H9 (cell line): ENCODE results near the gene TRIP11. TPM values are rescaled to one million over a fixed set of nuclear protein-coding genes. Genes with fewer than 3 reads are reported as not detected.

Source experiments
- DNase-seq: peaks from one replicate; pipeline ENCODE4 v3.0.0-alpha.2; 2017
- H2AFZ ChIP-seq: one replicate; pipeline ENCODE4 v1.6.1; 2013; ENCODE audit warnings: mild to moderate bottlenecking, low read length, control low read depth, moderate library complexity
- H2AK5ac ChIP-seq: 2 replicates; pipeline ENCODE4 v1.6.1; 2013; ENCODE audit warnings: low read length, control low read depth, mixed read lengths; ENCODE audit not compliant: insufficient read length
- H2BK120ac ChIP-seq: one replicate; pipeline ENCODE4 v1.6.1; 2013; ENCODE audit warnings: low read depth, mild to moderate bottlenecking, low read length, control low read depth, inconsistent platforms; ENCODE audit not compliant: poor library complexity, severe bottlenecking
- H2BK12ac ChIP-seq: 2 replicates; pipeline ENCODE4 v1.6.1; 2013; ENCODE audit warnings: low read length, control low read depth, mixed read lengths, low read depth; ENCODE audit not compliant: insufficient read length
- H2BK15ac ChIP-seq: 2 replicates; pipeline ENCODE4 v1.6.1; 2013; ENCODE audit warnings: low read depth, low read length, control low read depth
- H2BK20ac ChIP-seq: one replicate; pipeline ENCODE4 v1.6.1; 2013; ENCODE audit warnings: low read depth, mild to moderate bottlenecking, low read length, control low read depth, inconsistent platforms; ENCODE audit not compliant: poor library complexity, severe bottlenecking
- H2BK5ac ChIP-seq: 2 replicates; pipeline ENCODE4 v1.6.1; 2013; ENCODE audit warnings: low read length, control low read depth, mixed read lengths; ENCODE audit not compliant: insufficient read length
- H3K14ac ChIP-seq: 2 replicates; pipeline ENCODE4 v1.6.1; 2013; ENCODE audit warnings: low read length, control low read depth; ENCODE audit not compliant: insufficient read depth
- H3K18ac ChIP-seq: 2 replicates; pipeline ENCODE4 v1.6.1; 2013; ENCODE audit warnings: low read depth, mild to moderate bottlenecking, mixed read lengths, low read length, control low read depth; ENCODE audit not compliant: insufficient read length
- H3K23ac ChIP-seq: 2 replicates; pipeline ENCODE4 v1.6.1; 2013; ENCODE audit warnings: low read length, control low read depth, mixed read lengths, low read depth; ENCODE audit not compliant: insufficient read length
- H3K23me2 ChIP-seq: 2 replicates; pipeline ENCODE4 v1.6.1; 2013; ENCODE audit warnings: low read depth, mild to moderate bottlenecking, mixed read lengths, low read length, control low read depth; ENCODE audit not compliant: insufficient read length, poor library complexity, severe bottlenecking
- H3K27ac ChIP-seq: 2 replicates; pipeline ENCODE4 v1.5.1; 2013; ENCODE audit warnings: low read length, control low read depth, mixed read lengths, low read depth; ENCODE audit not compliant: insufficient read length
- H3K27me3 ChIP-seq: 2 replicates; pipeline ENCODE4 v1.6.1; 2013; ENCODE audit warnings: low read length, control low read depth, inconsistent platforms; ENCODE audit not compliant: insufficient read depth
- H3K4ac ChIP-seq: 2 replicates; pipeline ENCODE4 v1.6.1; 2013; ENCODE audit warnings: low read depth, mild to moderate bottlenecking, control low read depth, inconsistent platforms, low read length, moderate library complexity
- H3K4me1 ChIP-seq: 2 replicates; pipeline ENCODE4 v1.6.1; 2013; ENCODE audit warnings: low read length, control low read depth, inconsistent platforms; ENCODE audit not compliant: insufficient read depth
- H3K4me2 ChIP-seq: 2 replicates; pipeline ENCODE4 v1.6.1; 2013; ENCODE audit warnings: low read length, control low read depth, mixed read lengths; ENCODE audit not compliant: insufficient read length, insufficient read depth
- H3K56ac ChIP-seq: 2 replicates; pipeline ENCODE4 v1.6.1; 2013; ENCODE audit warnings: low read depth, mild to moderate bottlenecking, mixed read lengths, low read length, control low read depth; ENCODE audit not compliant: insufficient read length
- H3K79me1 ChIP-seq: 2 replicates; pipeline ENCODE4 v1.6.1; 2013; ENCODE audit warnings: low read depth, mild to moderate bottlenecking, moderate library complexity, low read length, control low read depth, inconsistent platforms; ENCODE audit not compliant: insufficient read depth, poor library complexity, severe bottlenecking
- H3K79me2 ChIP-seq: 2 replicates; pipeline ENCODE4 v1.6.1; 2013; ENCODE audit warnings: low read length, control low read depth, inconsistent platforms; ENCODE audit not compliant: insufficient read depth
- H3K9ac ChIP-seq: 2 replicates; pipeline ENCODE4 v1.6.1; 2013; ENCODE audit warnings: low read length, control low read depth, mixed read lengths; ENCODE audit not compliant: insufficient read length; ENCODE audit errors: extremely low read depth
- H3K9me3 ChIP-seq: one replicate; pipeline ENCODE4 v1.6.1; 2013; ENCODE audit warnings: low read depth, low read length, inconsistent platforms; ENCODE audit not compliant: control insufficient read depth
- H3T11ph ChIP-seq: one replicate; pipeline ENCODE4 v1.6.1; 2013; ENCODE audit warnings: mild to moderate bottlenecking, low read length, control low read depth, inconsistent platforms
- H4K20me1 ChIP-seq: one replicate; pipeline ENCODE4 v1.6.1; 2013; ENCODE audit not compliant: control insufficient read depth, insufficient read length, insufficient read depth
- H4K5ac ChIP-seq: 2 replicates; pipeline ENCODE4 v1.6.1; 2013; ENCODE audit warnings: low read depth, mild to moderate bottlenecking, mixed read lengths, low read length, control low read depth; ENCODE audit not compliant: insufficient read length
- H4K8ac ChIP-seq: replicated peaks from 2 replicates; pipeline ENCODE4 v1.6.1; 2013; ENCODE audit warnings: low read length, control low read depth, mixed read lengths, low read depth; ENCODE audit not compliant: insufficient read length
- H4K91ac ChIP-seq: 2 replicates; pipeline ENCODE4 v1.6.1; 2013; ENCODE audit warnings: low read depth, mild to moderate bottlenecking, moderate library complexity, mixed read lengths, low read length, control low read depth; ENCODE audit not compliant: insufficient read length
- H3K27ac Mint-ChIP-seq, 3 experiments: 2 replicates in 2 of 3; 3 replicates in 1 of 3; pipeline ENCODE4 v1.8.0; 2020 to 2021; ENCODE audit warnings: mixed read lengths in 3 of 3, mild to moderate bottlenecking in 1 of 3, moderate library complexity in 1 of 3
- H3K27me3 Mint-ChIP-seq: 2 replicates; pipeline ENCODE4 v1.8.0; 2021; ENCODE audit warnings: low read depth, mild to moderate bottlenecking, moderate library complexity, mixed read lengths
- H3K36me3 Mint-ChIP-seq, 3 experiments: 2 replicates in 2 of 3; 3 replicates in 1 of 3; pipeline ENCODE4 v1.8.0; 2020 to 2021; ENCODE audit warnings: low read depth in 3 of 3, mixed read lengths in 3 of 3; ENCODE audit not compliant: insufficient read depth in 1 of 3
- H3K4me1 Mint-ChIP-seq, 2 experiments: 2 replicates each; pipeline ENCODE4 v1.8.0; 2020; ENCODE audit warnings: mixed read lengths in 2 of 2
- H3K4me3 Mint-ChIP-seq, 2 experiments: 2 replicates in 1 of 2; 3 replicates in 1 of 2; pipeline ENCODE4 v1.8.0; 2020 to 2021; ENCODE audit warnings: mild to moderate bottlenecking in 2 of 2, mixed read lengths in 2 of 2, moderate library complexity in 1 of 2
- H3K9me3 Mint-ChIP-seq, 2 experiments: 2 replicates in 1 of 2; 3 replicates in 1 of 2; pipeline ENCODE4 v1.8.0; 2020; ENCODE audit warnings: mild to moderate bottlenecking in 2 of 2, mixed read lengths in 2 of 2, moderate library complexity in 1 of 2
- WGBS: extraction: QIAGEN DNeasy Blood & Tissue Kit; methylation state at CpG from one replicate; pipeline ENCODE4 v1.1.7; 2013; ENCODE audit warnings: missing lambda C conversion rate, low lambda C conversion rate, mixed read lengths; ENCODE audit not compliant: insufficient read length; ENCODE audit errors: extremely low coverage; 5-methylcytosine and 5-hydroxymethylcytosine counted together
- total RNA-seq: library from RNA; stranded (reverse); gene quantifications from 2 replicates; pipeline ENCODE4 v1.2.1, GENCODE V29; 2021
- TF ChIP-seq, protein P1 (sequence below): fragments of 200-600 bp; sonication (generic); conservative IDR thresholded peaks from 3 replicates; pipeline ENCODE4 v1.8.0; 2021; ENCODE audit warnings: antibody characterized with exemption, mild to moderate bottlenecking

TRIP11 gene
- total RNA-seq, 1 experiment from 2014 or later: 33.5 TPM

DNA sequence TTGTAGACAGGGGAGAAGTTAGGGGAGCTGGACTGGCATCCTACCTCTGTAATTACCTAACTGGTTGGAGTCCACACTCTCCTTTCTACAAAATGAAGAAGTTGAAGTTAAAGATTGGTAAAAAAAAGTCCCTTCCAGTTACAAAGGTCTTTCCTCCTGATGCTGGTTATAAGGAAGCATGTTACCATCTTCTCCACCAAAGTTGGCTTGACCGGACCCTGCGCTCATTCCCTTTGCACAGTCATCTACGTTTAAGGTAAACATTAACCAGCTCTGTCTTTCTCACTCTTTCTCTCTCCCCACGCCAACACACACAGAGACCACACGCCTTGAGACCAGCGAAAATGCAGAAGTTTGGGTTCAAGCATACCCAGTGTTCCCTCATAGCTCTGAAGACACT is 104.3 kb downstream of the TRIP11 start:
- Histone ChIP-seq H3T11ph (no peak overlapping the region), H3K23me2 (no peaks in the 10 kb centered on the region), H3K4me2 (no peak overlapping the region), H2BK5ac (no peak overlapping the region), H3K79me1 (no peaks in the 10 kb centered on the region), H3K9me3 (no peaks in the 10 kb centered on the region), H2AFZ (no peak overlapping the region), H4K91ac (no peak overlapping the region), H3K27ac (no peak overlapping the region), H3K18ac (no peak overlapping the region), H2BK15ac (no peak overlapping the region), H2BK120ac (no peak overlapping the region), H3K56ac (no peak overlapping the region), H3K27me3 (no peaks in the 10 kb centered on the region), H4K5ac (no peak overlapping the region), H3K4me1 (0 out of 2 replicates have a peak, but pooled peaks cover 3% of the 10 kb centered on the region), H4K8ac (no peak overlapping the region), H3K79me2 (no peaks in the 10 kb centered on the region), H3K14ac (no peak overlapping the region), H3K23ac (no peak overlapping the region), H3K4ac (no peak overlapping the region), H2AK5ac (no peak overlapping the region), H2BK20ac (no peak overlapping the region), H2BK12ac (no peak overlapping the region), H3K9ac (no peak overlapping the region), H4K20me1 (no peaks in the 10 kb centered on the region)
- no CpG with 5 or more reads among the region's 6 CpGs for WGBS
- Mint-ChIP-seq H3K27ac (no peak overlapping the region), H3K27me3 (no peaks in the 10 kb centered on the region), H3K36me3 (no peaks in the 10 kb centered on the region), H3K9me3 (no peaks in the 10 kb centered on the region; a peak in 1 of 5 replicates), H3K4me1 (peaks cover 2 to 5% of the 10 kb centered on the region in 2 experiments; a peak in 2 of 4 replicates), H3K4me3 (no peak overlapping the region)
- TF ChIP-seq, protein P1, sequence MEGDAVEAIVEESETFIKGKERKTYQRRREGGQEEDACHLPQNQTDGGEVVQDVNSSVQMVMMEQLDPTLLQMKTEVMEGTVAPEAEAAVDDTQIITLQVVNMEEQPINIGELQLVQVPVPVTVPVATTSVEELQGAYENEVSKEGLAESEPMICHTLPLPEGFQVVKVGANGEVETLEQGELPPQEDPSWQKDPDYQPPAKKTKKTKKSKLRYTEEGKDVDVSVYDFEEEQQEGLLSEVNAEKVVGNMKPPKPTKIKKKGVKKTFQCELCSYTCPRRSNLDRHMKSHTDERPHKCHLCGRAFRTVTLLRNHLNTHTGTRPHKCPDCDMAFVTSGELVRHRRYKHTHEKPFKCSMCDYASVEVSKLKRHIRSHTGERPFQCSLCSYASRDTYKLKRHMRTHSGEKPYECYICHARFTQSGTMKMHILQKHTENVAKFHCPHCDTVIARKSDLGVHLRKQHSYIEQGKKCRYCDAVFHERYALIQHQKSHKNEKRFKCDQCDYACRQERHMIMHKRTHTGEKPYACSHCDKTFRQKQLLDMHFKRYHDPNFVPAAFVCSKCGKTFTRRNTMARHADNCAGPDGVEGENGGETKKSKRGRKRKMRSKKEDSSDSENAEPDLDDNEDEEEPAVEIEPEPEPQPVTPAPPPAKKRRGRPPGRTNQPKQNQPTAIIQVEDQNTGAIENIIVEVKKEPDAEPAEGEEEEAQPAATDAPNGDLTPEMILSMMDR: no peak
- no peak for DNase-seq
